B cell (primary cell): Measurements from ENCODE around the gene LYPD1. TPM values are rescaled to one million over a fixed set of nuclear protein-coding genes. Genes with fewer than 3 reads are reported as not detected.

Source experiments
- ATAC-seq: fragments of 200-7000 bp; cut with Tn5 transposase; one replicate; pipeline ENCODE4 v1.10.0; 2021; ENCODE audit warnings: low read depth, mild to moderate bottlenecking, moderate number of reproducible peaks, moderate library complexity
- CTCF ChIA-PET: fragments of 350-600 bp; sonication (Branson Sonifier 250); formaldehyde crosslinking; loops from one replicate; lab custom pipeline; 2021; ENCODE audit warnings: antibody characterized with exemption, inconsistent platforms; lab: Charles Lee
- POLR2A ChIA-PET: fragments of 350-600 bp; sonication (Branson Sonifier 250); formaldehyde crosslinking; loops from one replicate; lab custom pipeline; 2021; ENCODE audit warnings: antibody characterized with exemption; lab: Charles Lee
- DNase-seq: peaks from one replicate; pipeline ENCODE4 v3.0.0; 2013
- H2AFZ ChIP-seq: 2 replicates; pipeline ENCODE4 v1.6.1; 2012; ENCODE audit warnings: mild to moderate bottlenecking, low read depth, low read length; ENCODE audit not compliant: insufficient read depth, poor library complexity, severe bottlenecking
- H3K27ac ChIP-seq, 2 donors: 1 replicate in 1 of 2; 2 replicates in 1 of 2; pipeline ENCODE4 v1.5.1; 2012 to 2013; ENCODE audit warnings: low read length in 2 of 2, mild to moderate bottlenecking in 2 of 2, moderate library complexity in 1 of 2
- H3K27me3 ChIP-seq, 4 experiments: fragments of 200-600 bp in 1 of 4; sonication (generic) in 1 of 4; replicated peaks in 1 of 4; 1 replicate in 2 of 4; 2 replicates in 2 of 4; pipeline versions ENCODE4 v1.6.1 to v1.7.0; 2013 to 2016; ENCODE audit warnings: low read length in 3 of 4, mild to moderate bottlenecking in 2 of 4, mixed read lengths in 1 of 4, moderate library complexity in 1 of 4; ENCODE audit not compliant: insufficient read depth in 4 of 4, control insufficient read depth in 3 of 4; ENCODE audit errors: control extremely low read depth in 1 of 4
- H3K36me3 ChIP-seq, 2 experiments: replicated peaks in 1 of 2; 1 replicate in 1 of 2; 2 replicates in 1 of 2; pipeline versions ENCODE4 v1.6.1 to v1.7.1; 2013; ENCODE audit warnings: low read length in 1 of 2; ENCODE audit not compliant: insufficient read depth in 2 of 2, control insufficient read depth in 1 of 2; ENCODE audit errors: control extremely low read depth in 1 of 2, extremely low read depth in 1 of 2
- H3K4me1 ChIP-seq, 2 donors: fragments of 200-600 bp in 1 of 2; sonication (generic) in 1 of 2; 1 replicate in 1 of 2; 2 replicates in 1 of 2; pipeline versions ENCODE4 v1.5.1 to v1.6.1; 2013 to 2017; ENCODE audit warnings: low read length in 2 of 2; ENCODE audit not compliant: control insufficient read depth in 2 of 2, insufficient read depth in 2 of 2
- H3K4me2 ChIP-seq: replicated peaks from 2 replicates; pipeline ENCODE3; 2012; ENCODE audit warnings: mild to moderate bottlenecking, low read depth, low read length; ENCODE audit not compliant: poor library complexity, severe bottlenecking
- H3K4me3 ChIP-seq, 5 experiments: fragments of 200-600 bp in 1 of 5; sonication (generic) in 1 of 5; 1 replicate in 3 of 5; 2 replicates in 2 of 5; pipeline versions ENCODE4 v1.5.1 to v1.7.0; 2011 to 2016; ENCODE audit warnings: low read length in 4 of 5, mild to moderate bottlenecking in 4 of 5, low read depth in 2 of 5, control low read depth in 1 of 5, moderate library complexity in 1 of 5; ENCODE audit not compliant: insufficient read depth in 1 of 5; ENCODE audit errors: control extremely low read depth in 1 of 5, extremely low read depth in 1 of 5
- H3K79me2 ChIP-seq: fragments of 200-600 bp; sonication (generic); one replicate; pipeline ENCODE4 v1.6.0; 2016; ENCODE audit warnings: low read length; ENCODE audit not compliant: control insufficient read depth, insufficient read depth
- H3K9ac ChIP-seq: fragments of 200-600 bp; sonication (generic); 2 replicates; pipeline ENCODE4 v1.6.1; 2017; ENCODE audit warnings: mild to moderate bottlenecking, low read length, moderate library complexity
- H3K9me3 ChIP-seq, 3 donors: one replicate each; pipeline versions ENCODE4 v1.6.1 to v1.7.1; 2013; ENCODE audit warnings: low read length in 2 of 3; ENCODE audit not compliant: control insufficient read depth in 2 of 3, insufficient read depth in 1 of 3; ENCODE audit errors: control extremely low read depth in 1 of 3
- H4K20me1 ChIP-seq: 2 replicates; pipeline ENCODE4 v1.6.0; 2012; ENCODE audit warnings: mild to moderate bottlenecking, low read length; ENCODE audit not compliant: insufficient read depth, control insufficient read depth, poor library complexity, severe bottlenecking
- H3K27ac Mint-ChIP-seq: one replicate; pipeline ENCODE4 v1.8.0; 2021; ENCODE audit warnings: mixed read lengths
- H3K27me3 Mint-ChIP-seq: one replicate; pipeline ENCODE4 v1.8.0; 2021; ENCODE audit warnings: mixed read lengths
- H3K4me1 Mint-ChIP-seq: one replicate; pipeline ENCODE4 v1.8.0; 2021; ENCODE audit warnings: mixed read lengths
- H3K4me3 Mint-ChIP-seq: one replicate; pipeline ENCODE4 v1.8.0; 2021; ENCODE audit warnings: mixed read lengths
- H3K9me3 Mint-ChIP-seq: one replicate; pipeline ENCODE4 v1.8.0; 2022; ENCODE audit warnings: mixed read lengths; ENCODE audit not compliant: insufficient read depth
- CTCF ChIP-seq: fragments of 200-600 bp; IDR thresholded peaks from one replicate; pipeline ENCODE4 v1.8.0; 2022; ENCODE audit warnings: antibody characterized with exemption, mild to moderate bottlenecking
- EZH2 ChIP-seq: IDR thresholded peaks from 2 replicates; pipeline ENCODE4 v1.6.1; 2012; ENCODE audit warnings: borderline replicate concordance, low read depth, mild to moderate bottlenecking, moderate library complexity, low read length; ENCODE audit not compliant: insufficient read depth, poor library complexity, severe bottlenecking
- WGBS: methylation state at CpG from one replicate; pipeline ENCODE4 v1.1.5; 2013; ENCODE audit warnings: missing lambda C conversion rate; ENCODE audit not compliant: insufficient coverage; 5-methylcytosine and 5-hydroxymethylcytosine counted together
- intact Hi-C: fragments of 100-400 bp; cut with micrococcal nuclease; formaldehyde crosslinking; loops from one replicate; pipeline ENCODE4 v1.10.0; 2022
- polyA plus RNA-seq: library from polyadenylated mRNA; depleted of rRNA; stranded (reverse); fragments of >200 nt; gene quantifications from 2 replicates; pipeline ENCODE4 v1.2.3, GENCODE V29; 2012
- total RNA-seq, 2 donors: library from RNA; stranded (reverse); fragments of 120-200 nt in 1 of 2; gene quantifications; 1 replicate in 1 of 2; 2 replicates in 1 of 2; pipeline versions ENCODE4 v1.2.3 to v1.2.4, GENCODE V29; 2013 to 2022

LYPD1 gene
- total and polyA plus RNA-seq, 2 donors (not counting 1 experiment from before 2014, with no cell fraction given) = 0.07 TPM; not detected in 1

DNA sequence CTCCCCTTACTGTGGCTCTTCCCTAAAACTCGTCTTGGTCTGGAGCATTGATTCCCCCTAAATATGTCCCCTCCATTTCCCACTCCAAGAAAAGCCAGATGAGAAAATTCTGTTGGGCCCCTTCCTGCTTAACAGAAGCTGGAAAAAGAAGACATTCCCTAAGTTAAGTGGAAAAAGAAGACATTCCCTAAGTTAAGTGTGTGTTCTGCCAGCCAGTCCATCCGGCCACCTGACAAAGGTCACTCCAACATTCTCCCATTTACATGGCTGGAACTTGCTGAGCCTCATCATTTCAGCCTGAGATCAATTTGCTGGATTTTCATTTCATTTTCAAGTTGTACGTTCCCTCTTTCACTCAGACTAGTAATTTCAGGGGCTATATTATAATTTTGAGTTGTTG is 52.0 kb downstream of the LYPD1 start:
- CTCF ChIA-PET = no interaction called here
- Mint-ChIP-seq H3K27ac (no peak overlapping the region), H3K4me1 (no peaks in the 10 kb centered on the region), H3K4me3 (no peak overlapping the region), H3K27me3 (no peaks in the 10 kb centered on the region), H3K9me3 (no peaks in the 10 kb centered on the region)
- Histone ChIP-seq H3K27ac (no peak overlapping the region), H3K9ac (no peak overlapping the region), H3K9me3 (peaks cover 0 to 12% (median 0%) of the 10 kb centered on the region in 3 donors), H3K36me3 (no peaks in the 10 kb centered on the region), H3K4me3 (no peak overlapping the region), H3K27me3 (no peaks in the 10 kb centered on the region), H2AFZ (no peak overlapping the region), H3K4me2 (no peak overlapping the region), H3K4me1 (no peaks in the 10 kb centered on the region), H3K79me2 (no peaks in the 10 kb centered on the region), H4K20me1 (no peaks in the 10 kb centered on the region)
- TF ChIP-seq CTCF = no peak
- no peak for TF ChIP-seq EZH2
- WGBS = 67% methylated on average over 1 of the region's 3 CpGs
- intact Hi-C loops = no loop called here
- DNase-seq (no peak), ATAC-seq (no peak)
- POLR2A ChIA-PET = no interaction called here

DNA sequence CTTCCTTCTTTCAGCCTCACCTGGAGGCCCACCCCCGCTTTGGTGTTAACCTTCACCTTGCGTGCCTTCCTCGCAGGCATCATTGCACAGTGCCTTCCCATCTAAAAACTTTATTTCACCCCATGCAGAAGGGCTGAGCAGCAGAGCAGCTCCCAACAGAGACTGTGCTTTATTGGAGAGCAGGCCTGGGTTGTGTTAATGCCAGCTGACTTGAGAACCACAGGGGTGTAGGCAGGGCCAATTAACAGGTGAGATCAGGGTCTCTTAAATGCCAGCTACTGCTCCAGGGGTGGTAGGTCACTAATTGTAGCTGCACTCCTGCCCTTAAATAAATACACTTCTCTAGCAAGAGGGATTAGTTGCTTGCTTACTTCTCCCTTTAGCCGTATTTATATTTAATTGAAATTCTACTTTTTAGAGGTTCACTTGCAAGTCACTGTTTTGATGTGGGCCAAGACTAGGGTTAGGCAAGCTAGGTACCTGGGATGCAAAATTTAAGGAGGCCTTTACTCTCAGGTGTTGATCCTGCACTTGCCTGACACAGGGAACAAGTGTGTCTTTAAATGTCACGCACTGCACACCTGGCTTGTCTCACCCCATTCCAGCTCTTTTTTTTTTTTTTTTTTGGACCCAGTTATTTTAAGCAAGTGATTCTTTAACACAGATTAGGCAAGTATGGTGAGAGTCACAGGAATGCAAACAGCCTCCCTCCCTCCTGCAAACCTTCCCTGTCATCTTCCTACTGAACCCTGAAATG is 54.5 kb downstream of the LYPD1 start:
- H2AFZ ChIP-seq = no peak overlapping the region
- H3K27ac ChIP-seq = no peak overlapping the region
- intact Hi-C loops = no loop called here
- ATAC-seq (no peak), DNase-seq (no peak)
- no peak overlapping the region for H3K4me2 ChIP-seq
- Mint-ChIP-seq H3K4me3 (no peak overlapping the region), H3K4me1 (no peaks in the 10 kb centered on the region), H3K9me3 (no peaks in the 10 kb centered on the region), H3K27me3 (no peaks in the 10 kb centered on the region), H3K27ac (no peak overlapping the region)
- no peaks in the 10 kb centered on the region for H3K4me1 ChIP-seq
- H3K9ac ChIP-seq = no peak overlapping the region
- no peaks in the 10 kb centered on the region for H3K36me3 ChIP-seq
- no peaks in the 10 kb centered on the region for H3K79me2 ChIP-seq
- CTCF ChIA-PET = no interaction called here
- TF ChIP-seq EZH2 (no peak), CTCF (no peak)
- POLR2A ChIA-PET = no interaction called here
- no peaks in the 10 kb centered on the region for H4K20me1 ChIP-seq
- WGBS = 100% methylated on average over 2 of the region's 5 CpGs
- H3K4me3 ChIP-seq = no peak overlapping the region
- peaks cover 0 to 11% (median 0%) of the 10 kb centered on the region in 3 donors for H3K9me3 ChIP-seq
- no peaks in the 10 kb centered on the region for H3K27me3 ChIP-seq
